CD14-positive monocyte (primary cell): Measurements from ENCODE around the gene PELI1. TPM values are rescaled to one million over a fixed set of nuclear protein-coding genes. Genes with fewer than 3 reads are reported as not detected.
A peak's percentile ranks its signal among the peaks of the same experiment; 100 is the strongest.

Experiments
- DNase-seq, 3 donors: peaks; one replicate each; pipeline ENCODE4 v3.0.0-alpha.2; 2011 to 2022
- H2AFZ ChIP-seq: 2 replicates; pipeline ENCODE4 v1.6.0; 2012; ENCODE audit warnings: mild to moderate bottlenecking, low read depth, low read length, inconsistent platforms; ENCODE audit not compliant: insufficient read depth, poor library complexity, severe bottlenecking
- H3K27ac ChIP-seq, 2 donors: 1 replicate in 1 of 2; 2 replicates in 1 of 2; pipeline ENCODE4 v1.5.1; 2012 to 2013; ENCODE audit warnings: low read length in 2 of 2, control low read depth in 1 of 2, inconsistent platforms in 1 of 2, low read depth in 1 of 2, mild to moderate bottlenecking in 1 of 2
- H3K27me3 ChIP-seq, 2 donors: one replicate each; pipeline versions ENCODE4 v1.6.0 to v1.6.1; 2011 to 2013; ENCODE audit warnings: low read length in 2 of 2; ENCODE audit not compliant: control insufficient read depth in 2 of 2, insufficient read depth in 2 of 2
- H3K36me3 ChIP-seq, 2 donors: replicated peaks in 1 of 2; 1 replicate in 1 of 2; 2 replicates in 1 of 2; pipeline versions ENCODE4 v1.5.1 to v1.6.1; 2012 to 2013; ENCODE audit warnings: low read length in 2 of 2, control low read depth in 1 of 2, inconsistent platforms in 1 of 2, mild to moderate bottlenecking in 1 of 2; ENCODE audit not compliant: insufficient read depth in 2 of 2, control insufficient read depth in 1 of 2
- H3K4me1 ChIP-seq, 2 donors: 1 replicate in 1 of 2; 2 replicates in 1 of 2; pipeline versions ENCODE4 v1.5.1 to v1.6.1; 2012 to 2013; ENCODE audit warnings: low read length in 2 of 2, control low read depth in 1 of 2, inconsistent platforms in 1 of 2, mild to moderate bottlenecking in 1 of 2, moderate library complexity in 1 of 2; ENCODE audit not compliant: insufficient read depth in 2 of 2, control insufficient read depth in 1 of 2
- H3K4me2 ChIP-seq: replicated peaks from 2 replicates; pipeline ENCODE3; 2012; ENCODE audit warnings: low read length, moderate library complexity, mild to moderate bottlenecking; ENCODE audit not compliant: poor library complexity, severe bottlenecking; ENCODE audit errors: extremely low read depth
- H3K4me3 ChIP-seq, 3 experiments: fragments of 200-600 bp in 1 of 3; sonication (generic) in 1 of 3; replicated peaks in 1 of 3; 1 replicate in 2 of 3; 2 replicates in 1 of 3; pipeline ENCODE4 v1.5.1; 2011 to 2013; ENCODE audit warnings: low read length in 3 of 3, mild to moderate bottlenecking in 3 of 3, control low read depth in 2 of 3, low read depth in 2 of 3, inconsistent platforms in 1 of 3, moderate library complexity in 1 of 3
- H3K79me2 ChIP-seq: 2 replicates; pipeline ENCODE4 v1.6.0; 2012; ENCODE audit warnings: mild to moderate bottlenecking, control low read depth, inconsistent platforms, low read length, moderate library complexity; ENCODE audit not compliant: insufficient read depth
- H3K9ac ChIP-seq: 2 replicates; pipeline ENCODE4 v1.6.0; 2017; ENCODE audit warnings: low read length, mild to moderate bottlenecking; ENCODE audit not compliant: insufficient read depth, poor library complexity, severe bottlenecking
- H3K9me3 ChIP-seq, 2 donors: replicated peaks in 1 of 2; 1 replicate in 1 of 2; 2 replicates in 1 of 2; pipeline versions ENCODE4 v1.5.1 to v1.6.1; 2012 to 2013; ENCODE audit warnings: low read length in 2 of 2, control low read depth in 1 of 2; ENCODE audit not compliant: control insufficient read depth in 1 of 2, insufficient read depth in 1 of 2
- H4K20me1 ChIP-seq: 2 replicates; pipeline ENCODE4 v1.6.0; 2012; ENCODE audit warnings: mild to moderate bottlenecking, low read length, control low read depth, moderate library complexity; ENCODE audit not compliant: insufficient read depth
- H3K27ac Mint-ChIP-seq, 7 donors: one replicate each; pipeline ENCODE4 v1.8.0; 2020; ENCODE audit warnings: mild to moderate bottlenecking in 7 of 7, mixed read lengths in 7 of 7, moderate library complexity in 6 of 7, inconsistent platforms in 2 of 7
- H3K27me3 Mint-ChIP-seq, 3 donors: one replicate each; pipeline ENCODE4 v1.8.0; 2021 to 2022; ENCODE audit warnings: low read depth in 3 of 3, mild to moderate bottlenecking in 3 of 3, mixed read lengths in 3 of 3, moderate library complexity in 3 of 3, inconsistent platforms in 1 of 3
- H3K36me3 Mint-ChIP-seq, 2 donors: one replicate each; pipeline ENCODE4 v1.8.0; 2020; ENCODE audit warnings: mixed read lengths in 2 of 2, inconsistent platforms in 1 of 2, mild to moderate bottlenecking in 1 of 2
- H3K4me1 Mint-ChIP-seq: one replicate; pipeline ENCODE4 v1.8.0; 2020; ENCODE audit warnings: mild to moderate bottlenecking, mixed read lengths
- H3K4me3 Mint-ChIP-seq, 2 donors: one replicate each; pipeline ENCODE4 v1.8.0; 2020; ENCODE audit warnings: mild to moderate bottlenecking in 2 of 2, mixed read lengths in 2 of 2, moderate library complexity in 1 of 2
- H3K9me3 Mint-ChIP-seq, 7 donors: one replicate each; pipeline ENCODE4 v1.8.0; 2020 to 2022; ENCODE audit warnings: mixed read lengths in 7 of 7, mild to moderate bottlenecking in 6 of 7, moderate library complexity in 6 of 7, inconsistent platforms in 2 of 7
- WGBS: methylation state at CpG from one replicate; pipeline ENCODE4 v1.1.5; 2013; ENCODE audit warnings: missing lambda C conversion rate; ENCODE audit not compliant: insufficient coverage; 5-methylcytosine and 5-hydroxymethylcytosine counted together
- intact Hi-C, 2 donors: fragments of 100-400 bp; cut with micrococcal nuclease; formaldehyde crosslinking; loops; one replicate each; pipeline versions ENCODE4 v1.15.0 to v1.15.1; 2023
- polyA plus RNA-seq, 3 donors: library from polyadenylated mRNA; depleted of rRNA in 1 of 3; unstranded in 2 of 3; stranded (reverse) in 1 of 3; fragments of 300-500 nt in 2 of 3; fragments of >200 nt in 1 of 3; fragmentation: Illumina TruSeq in 2 of 3; gene quantifications; 1 replicate in 2 of 3; 2 replicates in 1 of 3; pipeline ENCODE4 v1.2.3, GENCODE V29; 2012 to 2021
- TF ChIP-seq, protein P1 (sequence below): fragments of 200-600 bp; IDR thresholded peaks from one replicate; pipeline ENCODE4 v1.8.0; 2022; ENCODE audit warnings: antibody characterized with exemption, mild to moderate bottlenecking

Gene PELI1
- polyA plus RNA-seq, 3 donors = 44.7 to 106 (median 53.6) TPM

DNA sequence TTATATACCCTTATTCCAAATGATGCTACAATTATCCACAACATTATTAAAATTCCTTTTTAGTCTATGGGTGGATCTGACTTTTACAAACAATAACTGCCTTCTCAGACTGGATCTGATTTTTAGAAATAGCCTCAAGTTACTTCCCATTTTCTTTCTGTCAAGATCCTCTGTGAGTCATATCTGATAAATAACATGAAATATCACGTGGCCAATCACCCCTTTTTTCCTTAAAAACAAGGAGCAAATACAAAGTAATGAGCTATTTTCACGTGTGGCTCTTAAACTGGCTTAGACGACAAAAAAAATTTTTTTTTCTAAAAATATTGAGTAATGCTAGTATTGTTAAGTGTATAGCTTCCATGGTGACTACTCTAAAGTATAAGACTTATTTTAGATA lies 6.7 kb downstream of the PELI1 start:
- H3K4me3 ChIP-seq = peak overlapping the region in 1 of 3 experiments; percentile 41
- no peak overlapping the region for H2AFZ ChIP-seq
- H3K36me3 ChIP-seq = peaks cover 5 to 25% of the 10 kb centered on the region in 2 donors
- H3K9ac ChIP-seq = no peak overlapping the region
- peaks cover 26 to 58% of the 10 kb centered on the region in 2 donors for H3K4me1 ChIP-seq
- H3K4me1 Mint-ChIP-seq = peaks cover 63% of the 10 kb centered on the region
- H3K9me3 ChIP-seq = no peaks in the 10 kb centered on the region
- peak; percentile 72 to 84 (median 84) for DNase-seq
- H3K9me3 Mint-ChIP-seq = no peaks in the 10 kb centered on the region
- peak overlapping the region; percentile 55 for H3K4me2 ChIP-seq
- H3K79me2 ChIP-seq = peaks cover 100% of the 10 kb centered on the region
- no peaks in the 10 kb centered on the region for H3K27me3 ChIP-seq
- H3K4me3 Mint-ChIP-seq = peak overlapping the region in 1 of 2 donors; percentile 47
- TF ChIP-seq, protein P1, sequence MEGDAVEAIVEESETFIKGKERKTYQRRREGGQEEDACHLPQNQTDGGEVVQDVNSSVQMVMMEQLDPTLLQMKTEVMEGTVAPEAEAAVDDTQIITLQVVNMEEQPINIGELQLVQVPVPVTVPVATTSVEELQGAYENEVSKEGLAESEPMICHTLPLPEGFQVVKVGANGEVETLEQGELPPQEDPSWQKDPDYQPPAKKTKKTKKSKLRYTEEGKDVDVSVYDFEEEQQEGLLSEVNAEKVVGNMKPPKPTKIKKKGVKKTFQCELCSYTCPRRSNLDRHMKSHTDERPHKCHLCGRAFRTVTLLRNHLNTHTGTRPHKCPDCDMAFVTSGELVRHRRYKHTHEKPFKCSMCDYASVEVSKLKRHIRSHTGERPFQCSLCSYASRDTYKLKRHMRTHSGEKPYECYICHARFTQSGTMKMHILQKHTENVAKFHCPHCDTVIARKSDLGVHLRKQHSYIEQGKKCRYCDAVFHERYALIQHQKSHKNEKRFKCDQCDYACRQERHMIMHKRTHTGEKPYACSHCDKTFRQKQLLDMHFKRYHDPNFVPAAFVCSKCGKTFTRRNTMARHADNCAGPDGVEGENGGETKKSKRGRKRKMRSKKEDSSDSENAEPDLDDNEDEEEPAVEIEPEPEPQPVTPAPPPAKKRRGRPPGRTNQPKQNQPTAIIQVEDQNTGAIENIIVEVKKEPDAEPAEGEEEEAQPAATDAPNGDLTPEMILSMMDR = no peak
- WGBS = no CpG with 5 or more reads among the region's 3 CpGs
- H3K27me3 Mint-ChIP-seq = no peaks in the 10 kb centered on the region
- peaks cover 53 to 55% of the 10 kb centered on the region in 2 donors for H3K36me3 Mint-ChIP-seq
- H4K20me1 ChIP-seq = peaks cover 100% of the 10 kb centered on the region
- intact Hi-C loops = loop anchor here (10.0 kb wide), 2 partner anchors 137 to 187 kb away; no protein-coding TSS in a partner anchor
- H3K27ac Mint-ChIP-seq = peak overlapping the region; percentile 54 to 90 (median 86)
- peak overlapping the region; percentile 58 to 74 for H3K27ac ChIP-seq

GRCh38 chr2:64135421-64135820 lies 8.8 kb downstream of the PELI1 start:
- intact Hi-C loops = loop anchor here (10.0 kb wide), 2 partner anchors 139 to 189 kb away; no protein-coding TSS in a partner anchor
- Histone ChIP-seq H3K4me2 (no peak overlapping the region), H3K9ac (no peak overlapping the region), H3K4me1 (peaks cover 16 to 36% of the 10 kb centered on the region in 2 donors), H4K20me1 (peaks cover 100% of the 10 kb centered on the region), H3K9me3 (no peaks in the 10 kb centered on the region), H3K27me3 (no peaks in the 10 kb centered on the region), H3K36me3 (peaks cover 5 to 32% of the 10 kb centered on the region in 2 donors), H3K4me3 (no peak overlapping the region), H3K27ac (no peak overlapping the region), H2AFZ (no peak overlapping the region), H3K79me2 (peaks cover 98% of the 10 kb centered on the region)
- DNase-seq = no peak
- Mint-ChIP-seq H3K4me1 (peaks cover 47% of the 10 kb centered on the region), H3K4me3 (no peak overlapping the region), H3K9me3 (no peaks in the 10 kb centered on the region), H3K36me3 (peaks cover 50 to 56% of the 10 kb centered on the region in 2 donors), H3K27ac (peak overlapping the region in 1 of 7 donors; percentile 21), H3K27me3 (no peaks in the 10 kb centered on the region)
- TF ChIP-seq, protein P1 = no peak
- no CpG with 5 or more reads among the region's 1 CpG for WGBS
